ENCODE results near the gene AUH.

- TF ChIP-seq, protein P1, sequence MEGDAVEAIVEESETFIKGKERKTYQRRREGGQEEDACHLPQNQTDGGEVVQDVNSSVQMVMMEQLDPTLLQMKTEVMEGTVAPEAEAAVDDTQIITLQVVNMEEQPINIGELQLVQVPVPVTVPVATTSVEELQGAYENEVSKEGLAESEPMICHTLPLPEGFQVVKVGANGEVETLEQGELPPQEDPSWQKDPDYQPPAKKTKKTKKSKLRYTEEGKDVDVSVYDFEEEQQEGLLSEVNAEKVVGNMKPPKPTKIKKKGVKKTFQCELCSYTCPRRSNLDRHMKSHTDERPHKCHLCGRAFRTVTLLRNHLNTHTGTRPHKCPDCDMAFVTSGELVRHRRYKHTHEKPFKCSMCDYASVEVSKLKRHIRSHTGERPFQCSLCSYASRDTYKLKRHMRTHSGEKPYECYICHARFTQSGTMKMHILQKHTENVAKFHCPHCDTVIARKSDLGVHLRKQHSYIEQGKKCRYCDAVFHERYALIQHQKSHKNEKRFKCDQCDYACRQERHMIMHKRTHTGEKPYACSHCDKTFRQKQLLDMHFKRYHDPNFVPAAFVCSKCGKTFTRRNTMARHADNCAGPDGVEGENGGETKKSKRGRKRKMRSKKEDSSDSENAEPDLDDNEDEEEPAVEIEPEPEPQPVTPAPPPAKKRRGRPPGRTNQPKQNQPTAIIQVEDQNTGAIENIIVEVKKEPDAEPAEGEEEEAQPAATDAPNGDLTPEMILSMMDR (IDR thresholded peaks at IDR 0.05 in 2 of 3, conservative IDR thresholded peaks at IDR 0.05 in 1 of 3; ENCODE audit: borderline replicate concordance in 1 of 3, insufficient read depth in 1 of 3, low read depth in 2 of 3, low read length in 2 of 3) = no peak
- no peak for TF ChIP-seq EZH2 (IDR thresholded peaks at IDR 0.05)
- TF ChIP-seq YY1 (IDR thresholded peaks at IDR 0.05; ENCODE audit: extremely low read depth, insufficient replicate concordance, low read depth, low read length) = no peak
Observed at GRCh38 chr9:91239367-91240111, 122.2 kb downstream of the AUH start.

Measured in HCT116 (cell line).